ENCODE data around the gene SLC4A4. TPM values are rescaled to one million over a fixed set of nuclear protein-coding genes. Genes with fewer than 3 reads are reported as not detected.

SLC4A4 gene
- total and polyA plus RNA-seq, 10 of the 15 experiments (the other 5 are each of a cell fraction or from before 2014, with no cell fraction given), result 0.05 to 0.44 (median 0.18) TPM

DNA sequence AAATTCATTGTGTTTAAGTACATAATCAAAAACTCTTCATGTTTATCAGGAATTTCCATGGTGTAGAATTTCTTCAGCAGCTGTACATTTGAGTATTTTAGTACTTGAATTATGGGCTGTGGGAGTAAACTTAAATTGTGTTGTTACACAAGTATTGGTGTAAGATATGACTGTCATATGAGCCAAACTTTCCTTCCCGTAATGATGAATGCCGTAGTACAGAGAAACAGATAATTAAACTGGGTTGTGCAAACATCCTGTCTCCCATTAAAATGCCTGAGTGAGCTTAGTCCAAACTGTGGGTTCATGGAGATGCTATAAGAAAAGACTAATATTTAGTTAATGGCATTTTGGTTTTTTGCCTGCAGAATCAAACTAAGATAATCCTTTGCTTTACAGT, 159.2 kb downstream of the SLC4A4 start:
- TF ChIP-seq RFX5 (IDR thresholded peaks at IDR 0.05; ENCODE audit: low read depth, low read length) (no peak), NFIC (IDR thresholded peaks at IDR 0.05; ENCODE audit: low read depth, low read length) (no peak), CEBPB (IDR thresholded peaks at IDR 0.05; ENCODE audit: borderline replicate concordance in 1 of 2, low read depth in 2 of 2, low read length in 2 of 2) (no peak), MTA3 (IDR thresholded peaks at IDR 0.05; ENCODE audit: borderline replicate concordance, low read length) (no peak), ZBTB11 (CRISPR knock-in tag; IDR thresholded peaks at IDR 0.05) (no peak), SPI1 (IDR thresholded peaks at IDR 0.05; ENCODE audit: borderline replicate concordance, insufficient read depth, low read depth, low read length) (no peak), SIX5 (IDR thresholded peaks at IDR 0.05; ENCODE audit: low read depth, low read length, severe bottlenecking) (no peak)
- TF ChIP-seq, protein P1, sequence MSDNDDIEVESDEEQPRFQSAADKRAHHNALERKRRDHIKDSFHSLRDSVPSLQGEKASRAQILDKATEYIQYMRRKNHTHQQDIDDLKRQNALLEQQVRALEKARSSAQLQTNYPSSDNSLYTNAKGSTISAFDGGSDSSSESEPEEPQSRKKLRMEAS (IDR thresholded peaks at IDR 0.05; ENCODE audit: low read depth, low read length), result no peak
- TF ChIP-seq, protein P2, sequence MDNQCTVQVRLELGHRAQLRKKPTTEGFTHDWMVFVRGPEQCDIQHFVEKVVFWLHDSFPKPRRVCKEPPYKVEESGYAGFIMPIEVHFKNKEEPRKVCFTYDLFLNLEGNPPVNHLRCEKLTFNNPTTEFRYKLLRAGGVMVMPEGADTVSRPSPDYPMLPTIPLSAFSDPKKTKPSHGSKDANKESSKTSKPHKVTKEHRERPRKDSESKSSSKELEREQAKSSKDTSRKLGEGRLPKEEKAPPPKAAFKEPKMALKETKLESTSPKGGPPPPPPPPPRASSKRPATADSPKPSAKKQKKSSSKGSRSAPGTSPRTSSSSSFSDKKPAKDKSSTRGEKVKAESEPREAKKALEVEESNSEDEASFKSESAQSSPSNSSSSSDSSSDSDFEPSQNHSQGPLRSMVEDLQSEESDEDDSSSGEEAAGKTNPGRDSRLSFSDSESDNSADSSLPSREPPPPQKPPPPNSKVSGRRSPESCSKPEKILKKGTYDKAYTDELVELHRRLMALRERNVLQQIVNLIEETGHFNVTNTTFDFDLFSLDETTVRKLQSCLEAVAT (IDR thresholded peaks at IDR 0.05), result no peak
- Histone ChIP-seq H3K27me3 (replicated peaks in 1 of 2; ENCODE audit: control insufficient read depth in 2 of 2, insufficient read depth in 2 of 2, low read length in 1 of 2) (no peaks in the 10 kb centered on the region), H3K4me3 (no peak overlapping the region), H3K27ac (ENCODE audit: control insufficient read depth, insufficient read depth) (no peak overlapping the region), H3K79me2 (ENCODE audit: control insufficient read depth, insufficient read depth, low read length) (no peaks in the 10 kb centered on the region), H3K4me2 (ENCODE audit: control insufficient read depth, insufficient read depth) (no peak overlapping the region), H3K4me1 (ENCODE audit: control insufficient read depth, insufficient read depth, low read length) (no peaks in the 10 kb centered on the region), H3K9ac (ENCODE audit: control insufficient read depth, insufficient read depth, low read length) (no peak overlapping the region), H3K9me3 (replicated peaks; ENCODE audit: control insufficient read depth, insufficient read depth, low read length) (no peaks in the 10 kb centered on the region), H3K36me3 (ENCODE audit: control insufficient read depth in 2 of 2, insufficient read depth in 2 of 2, low read length in 1 of 2) (no peaks in the 10 kb centered on the region), H2AFZ (ENCODE audit: control insufficient read depth, low read depth, low read length) (no peak overlapping the region), H4K20me1 (ENCODE audit: control insufficient read depth, insufficient read depth) (no peaks in the 10 kb centered on the region)
- SMC1A ChIA-PET (ENCODE audit: uncharacterized antibody, unreplicated experiment), result no interaction called here
- ATAC-seq (no peak), FAIRE-seq (no peak), DNase-seq (ENCODE audit: low read depth, low spot score) (no peak)
- in situ Hi-C loops (cut with MboI), result no loop called here
- WGBS (ENCODE audit: insufficient coverage, insufficient replicate concordance, low lambda C conversion rate, missing lambda C conversion rate), result 59% methylated on average over 2 of the region's 2 CpGs
- POLR2A ChIA-PET, result no interaction called here
- RAD21 ChIA-PET (ENCODE audit: unreplicated experiment), result no interaction called here
- CTCF ChIA-PET, result no interaction called here
- intact Hi-C loops (cut with micrococcal nuclease; ENCODE audit: unreplicated experiment), result no loop called here
- BruUV-seq (replicated peaks), result no TSS peak

All from GM12878 (cell line).